ENCODE data around the gene RTL5. TPM values are rescaled to one million over a fixed set of nuclear protein-coding genes. Genes with fewer than 3 reads are reported as not detected.
"Not testable (repeated sequence)": the region's sequence is repeated elsewhere in the genome, so short reads cannot be mapped to it uniquely, and the experiment has no call there.

Gene RTL5
- 10 to 100 TPM; 22.9 to 24.8 (median 23.5) TPM for polyA plus RNA-seq (ENCODE audit: insufficient read length in 3 of 3)
- long read RNA-seq, donor 1, full-length matches to known transcripts, result 7 of 7 reads
- long read RNA-seq, donor 1, partial matches to known transcripts, result 0 of 7 reads
- long read RNA-seq, donor 1, other reads (novel, unspliced or antisense), result 0 of 7 reads
- long read RNA-seq, donor 2, full-length matches to known transcripts, result 15 of 15 reads
- long read RNA-seq, donor 2, partial matches to known transcripts, result 0 of 15 reads
- long read RNA-seq, donor 2, other reads (novel, unspliced or antisense), result 0 of 15 reads
- long read RNA-seq, donor 3, full-length matches to known transcripts, result 15 of 15 reads
- long read RNA-seq, donor 3, partial matches to known transcripts, result 0 of 15 reads
- long read RNA-seq, donor 3, other reads (novel, unspliced or antisense), result 0 of 15 reads
- long read RNA-seq, donor 4, full-length matches to known transcripts, result 10 of 10 reads
- long read RNA-seq, donor 4, partial matches to known transcripts, result 0 of 10 reads
- long read RNA-seq, donor 4, other reads (novel, unspliced or antisense), result 0 of 10 reads
- long read RNA-seq, donor 5, full-length matches to known transcripts, result 4 of 4 reads
- long read RNA-seq, donor 5, partial matches to known transcripts, result 0 of 4 reads
- long read RNA-seq, donor 5, other reads (novel, unspliced or antisense), result 0 of 4 reads
- long read RNA-seq, donor 6, full-length matches to known transcripts, result 7 of 16 reads
- long read RNA-seq, donor 6, partial matches to known transcripts, result 9 of 16 reads
- long read RNA-seq, donor 6, other reads (novel, unspliced or antisense), result 0 of 16 reads
- long read RNA-seq, donor 7, full-length matches to known transcripts, result 31 of 31 reads
- long read RNA-seq, donor 7, partial matches to known transcripts, result 0 of 31 reads
- long read RNA-seq, donor 7, other reads (novel, unspliced or antisense), result 0 of 31 reads
- long read RNA-seq, donor 8, full-length matches to known transcripts, result 8 of 8 reads
- long read RNA-seq, donor 8, partial matches to known transcripts, result 0 of 8 reads
- long read RNA-seq, donor 8, other reads (novel, unspliced or antisense), result 0 of 8 reads
- long read RNA-seq, donor 9, full-length matches to known transcripts, result 9 of 9 reads
- long read RNA-seq, donor 9, partial matches to known transcripts, result 0 of 9 reads
- long read RNA-seq, donor 9, other reads (novel, unspliced or antisense), result 0 of 9 reads
- long read RNA-seq, donor 10, full-length matches to known transcripts, result 18 of 18 reads
- long read RNA-seq, donor 10, partial matches to known transcripts, result 0 of 18 reads
- long read RNA-seq, donor 10, other reads (novel, unspliced or antisense), result 0 of 18 reads
- long read RNA-seq, donor 11, full-length matches to known transcripts, result 12 of 12 reads
- long read RNA-seq, donor 11, partial matches to known transcripts, result 0 of 12 reads
- long read RNA-seq, donor 11, other reads (novel, unspliced or antisense), result 0 of 12 reads
- long read RNA-seq, donor 12, full-length matches to known transcripts, result 19 of 19 reads
- long read RNA-seq, donor 12, partial matches to known transcripts, result 0 of 19 reads
- long read RNA-seq, donor 12, other reads (novel, unspliced or antisense), result 0 of 19 reads
- long read RNA-seq, donor 13, full-length matches to known transcripts, result 16 of 16 reads
- long read RNA-seq, donor 13, partial matches to known transcripts, result 0 of 16 reads
- long read RNA-seq, donor 13, other reads (novel, unspliced or antisense), result 0 of 16 reads
- long read RNA-seq, donor 14, full-length matches to known transcripts, result 35 of 41 reads
- long read RNA-seq, donor 14, partial matches to known transcripts, result 6 of 41 reads
- long read RNA-seq, donor 14, other reads (novel, unspliced or antisense), result 0 of 41 reads
- long read RNA-seq, donor 15, full-length matches to known transcripts, result 15 of 15 reads
- long read RNA-seq, donor 15, partial matches to known transcripts, result 0 of 15 reads
- long read RNA-seq, donor 15, other reads (novel, unspliced or antisense), result 0 of 15 reads
- long read RNA-seq, donor 16, full-length matches to known transcripts, result 14 of 14 reads
- long read RNA-seq, donor 16, partial matches to known transcripts, result 0 of 14 reads
- long read RNA-seq, donor 16, other reads (novel, unspliced or antisense), result 0 of 14 reads

GRCh38 chrX:72131317-72132294, at the start of gene RTL5:
TSS of gene RTL5 (minus strand) at chrX:72131915.
- peak; percentile 90 for DNase-seq

GRCh38 chrX:72180539-72180938, 48.8 kb upstream of the RTL5 start:
- DNase-seq, result no peak

GRCh38 chrX:72176981-72177380, 45.3 kb upstream of the RTL5 start:
- DNase-seq, result no peak

- not testable (repeated sequence) for DNase-seq
These were observed 44.6 kb upstream of the RTL5 start for GRCh38 chrX:72176289-72176688.

- DNase-seq, result no peak
These were observed 37.5 kb upstream of the RTL5 start for GRCh38 chrX:72169008-72169728.

GRCh38 chrX:72165551-72165950, 33.8 kb upstream of the RTL5 start:
- DNase-seq, result no peak

GRCh38 chrX:72159769-72160168, 28.1 kb upstream of the RTL5 start:
- no peak for DNase-seq

GRCh38 chrX:72158773-72159172, 27.1 kb upstream of the RTL5 start:
- DNase-seq, result no peak

- no peak for DNase-seq
These were observed 14.8 kb upstream of the RTL5 start for GRCh38 chrX:72146527-72146926.

- no peak for DNase-seq
These were observed 13.5 kb upstream of the RTL5 start for GRCh38 chrX:72145181-72145580.

- DNase-seq, result no peak
These were observed 11.8 kb upstream of the RTL5 start for GRCh38 chrX:72143609-72143907.

- no peak for DNase-seq
These were observed 11.3 kb upstream of the RTL5 start for GRCh38 chrX:72142794-72143608.

GRCh38 chrX:72142094-72142793, 10.5 kb upstream of the RTL5 start:
- peak; percentile 26 for DNase-seq

GRCh38 chrX:72141372-72142004, 9.8 kb upstream of the RTL5 start:
- no peak for DNase-seq

- DNase-seq, result no peak
These were observed 7.8 kb upstream of the RTL5 start for GRCh38 chrX:72139538-72139937.

- no peak for DNase-seq
These were observed 6.3 kb upstream of the RTL5 start for GRCh38 chrX:72137846-72138495.
